Ascending aorta (tissue), 2 donors: ENCODE results near the gene SPEN. TPM values are rescaled to one million over a fixed set of nuclear protein-coding genes. Genes with fewer than 3 reads are reported as not detected.

Source experiments
- DNase-seq, 2 donors: peaks; one replicate each; pipeline ENCODE4 v3.0.0-alpha.2; 2019; ENCODE audit warnings: low spot score in 2 of 2
- H3K27ac ChIP-seq, 2 donors: fragments of 200-600 bp; sonication (generic); one replicate each; pipeline ENCODE4 v1.5.1; 2016 to 2017; ENCODE audit warnings: mild to moderate bottlenecking in 1 of 2
- H3K27me3 ChIP-seq: fragments of 200-600 bp; sonication (generic); one replicate; pipeline ENCODE4 v1.5.1; 2017
- H3K36me3 ChIP-seq, 2 donors: fragments of 200-600 bp; sonication (generic); one replicate each; pipeline ENCODE4 v1.5.1; 2016
- H3K4me1 ChIP-seq, 2 donors: fragments of 200-600 bp; sonication (generic); one replicate each; pipeline ENCODE4 v1.5.1; 2016 to 2017; ENCODE audit warnings: mild to moderate bottlenecking in 1 of 2
- H3K4me3 ChIP-seq, 2 donors: fragments of 200-600 bp; sonication (generic); one replicate each; pipeline ENCODE4 v1.5.1; 2016 to 2017; ENCODE audit warnings: mild to moderate bottlenecking in 1 of 2
- H3K9me3 ChIP-seq, 2 donors: fragments of 200-600 bp; sonication (generic); one replicate each; pipeline ENCODE4 v1.5.1; 2016
- intact Hi-C: fragments of 100-400 bp; cut with DNase I; formaldehyde crosslinking; loops from one replicate; pipeline ENCODE4 v1.15.1; 2023
- total RNA-seq: library from RNA; depleted of rRNA; stranded (reverse); fragments of >200 nt; gene quantifications from one replicate; pipeline ENCODE4 v1.1.0, GENCODE V29; 2016
- TF ChIP-seq, protein P1 (sequence below), 3 experiments: fragments of 200-600 bp in 2 of 3; fragments of 450-650 bp in 1 of 3; sonication (generic) in 2 of 3; IDR thresholded peaks; one replicate each; pipeline ENCODE4 v1.5.1; 2016 to 2019; ENCODE audit warnings: antibody characterized with exemption in 3 of 3, mild to moderate bottlenecking in 1 of 3, moderate library complexity in 1 of 3

The SPEN gene
- total RNA-seq, 1 donor from 2014 or later, result 53.9 TPM

DNA sequence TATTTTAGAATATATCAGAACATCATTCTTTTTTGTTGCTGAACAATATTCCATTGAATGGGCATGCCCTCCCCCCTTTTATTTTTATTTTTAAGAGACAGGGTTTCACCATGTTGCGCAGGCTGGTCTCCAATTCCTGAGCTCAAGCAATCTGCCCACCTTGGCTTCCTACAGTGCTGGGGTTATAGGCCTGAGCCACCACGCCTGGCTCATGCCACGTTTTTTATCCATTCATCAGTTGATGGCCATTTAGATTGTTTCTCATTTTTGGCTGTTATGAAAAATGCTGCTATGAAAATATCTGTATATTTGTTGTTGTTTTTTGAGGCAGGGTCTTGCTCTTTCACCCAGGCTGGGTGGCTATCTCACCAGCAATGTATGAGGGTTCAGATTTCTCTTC, 19.8 kb downstream of the SPEN start:
- H3K4me1 ChIP-seq, result peaks cover 3 to 31% of the 10 kb centered on the region in 2 donors
- no peak for DNase-seq
- H3K4me3 ChIP-seq, result no peak overlapping the region
- TF ChIP-seq, protein P1, sequence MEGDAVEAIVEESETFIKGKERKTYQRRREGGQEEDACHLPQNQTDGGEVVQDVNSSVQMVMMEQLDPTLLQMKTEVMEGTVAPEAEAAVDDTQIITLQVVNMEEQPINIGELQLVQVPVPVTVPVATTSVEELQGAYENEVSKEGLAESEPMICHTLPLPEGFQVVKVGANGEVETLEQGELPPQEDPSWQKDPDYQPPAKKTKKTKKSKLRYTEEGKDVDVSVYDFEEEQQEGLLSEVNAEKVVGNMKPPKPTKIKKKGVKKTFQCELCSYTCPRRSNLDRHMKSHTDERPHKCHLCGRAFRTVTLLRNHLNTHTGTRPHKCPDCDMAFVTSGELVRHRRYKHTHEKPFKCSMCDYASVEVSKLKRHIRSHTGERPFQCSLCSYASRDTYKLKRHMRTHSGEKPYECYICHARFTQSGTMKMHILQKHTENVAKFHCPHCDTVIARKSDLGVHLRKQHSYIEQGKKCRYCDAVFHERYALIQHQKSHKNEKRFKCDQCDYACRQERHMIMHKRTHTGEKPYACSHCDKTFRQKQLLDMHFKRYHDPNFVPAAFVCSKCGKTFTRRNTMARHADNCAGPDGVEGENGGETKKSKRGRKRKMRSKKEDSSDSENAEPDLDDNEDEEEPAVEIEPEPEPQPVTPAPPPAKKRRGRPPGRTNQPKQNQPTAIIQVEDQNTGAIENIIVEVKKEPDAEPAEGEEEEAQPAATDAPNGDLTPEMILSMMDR (IDR thresholded peaks at IDR 0.05), result no peak
- H3K36me3 ChIP-seq, result no peaks in the 10 kb centered on the region
- intact Hi-C loops, result loop anchor here (5.0 kb wide), 1 partner anchor 45 kb away; no protein-coding TSS in a partner anchor
- H3K9me3 ChIP-seq, result no peaks in the 10 kb centered on the region
- no peaks in the 10 kb centered on the region for H3K27me3 ChIP-seq
- no peak overlapping the region for H3K27ac ChIP-seq

DNA sequence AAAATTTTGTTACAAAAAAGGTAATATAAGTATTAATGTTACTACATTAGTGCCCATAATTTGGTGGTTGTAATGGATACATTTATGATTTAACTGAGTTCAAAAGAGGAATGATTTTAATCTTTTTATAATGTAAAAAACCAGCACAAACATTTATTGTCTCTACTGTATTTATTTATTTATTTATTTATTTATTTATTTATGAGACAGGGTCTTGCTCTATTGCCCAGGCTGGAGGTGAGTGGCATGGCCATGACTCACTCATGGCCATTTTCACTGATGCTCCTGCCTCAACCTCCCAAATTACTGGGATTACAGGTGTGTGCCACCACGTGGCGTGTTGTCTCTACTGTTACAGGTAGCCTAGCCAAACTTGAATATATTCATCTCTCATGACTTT, 21.9 kb downstream of the SPEN start:
- H3K9me3 ChIP-seq, result no peaks in the 10 kb centered on the region
- intact Hi-C loops, result loop anchor here (5.0 kb wide), 1 partner anchor 47 kb away; no protein-coding TSS in a partner anchor
- TF ChIP-seq, protein P1 (IDR thresholded peaks at IDR 0.05), result no peak
- H3K36me3 ChIP-seq, result peaks cover 4 to 16% of the 10 kb centered on the region in 2 donors
- no peak overlapping the region for H3K27ac ChIP-seq
- DNase-seq, result no peak
- H3K4me3 ChIP-seq, result no peak overlapping the region
- H3K27me3 ChIP-seq, result no peaks in the 10 kb centered on the region
- peaks cover 3 to 32% of the 10 kb centered on the region in 2 donors for H3K4me1 ChIP-seq

DNA sequence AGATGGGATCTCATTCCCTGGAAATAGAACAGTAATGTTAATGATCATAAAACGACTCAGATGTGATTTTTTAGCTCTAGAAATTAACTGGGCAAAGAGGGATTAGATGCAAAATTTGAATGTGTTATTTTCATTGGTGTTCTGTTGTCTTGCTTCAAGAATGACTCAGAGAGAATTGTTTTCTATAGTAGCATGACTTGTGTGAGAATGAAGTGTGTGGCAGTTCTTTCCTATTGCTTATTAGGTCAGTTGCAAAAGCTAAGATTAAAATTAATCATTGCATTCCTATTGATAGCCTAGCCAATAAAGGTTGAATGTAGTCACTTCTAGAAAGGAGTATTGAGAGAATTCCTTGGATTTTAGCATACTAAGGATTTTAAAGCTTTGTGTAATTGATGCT, 22.9 kb downstream of the SPEN start:
- intact Hi-C loops, result no loop called here
- Histone ChIP-seq H3K4me3 (no peak overlapping the region), H3K4me1 (peaks cover 3 to 31% of the 10 kb centered on the region in 2 donors), H3K27ac (no peak overlapping the region), H3K9me3 (no peaks in the 10 kb centered on the region), H3K36me3 (peaks cover 4 to 16% of the 10 kb centered on the region in 2 donors), H3K27me3 (no peaks in the 10 kb centered on the region)
- no peak for DNase-seq
- TF ChIP-seq, protein P1 (IDR thresholded peaks at IDR 0.05), result no peak

DNA sequence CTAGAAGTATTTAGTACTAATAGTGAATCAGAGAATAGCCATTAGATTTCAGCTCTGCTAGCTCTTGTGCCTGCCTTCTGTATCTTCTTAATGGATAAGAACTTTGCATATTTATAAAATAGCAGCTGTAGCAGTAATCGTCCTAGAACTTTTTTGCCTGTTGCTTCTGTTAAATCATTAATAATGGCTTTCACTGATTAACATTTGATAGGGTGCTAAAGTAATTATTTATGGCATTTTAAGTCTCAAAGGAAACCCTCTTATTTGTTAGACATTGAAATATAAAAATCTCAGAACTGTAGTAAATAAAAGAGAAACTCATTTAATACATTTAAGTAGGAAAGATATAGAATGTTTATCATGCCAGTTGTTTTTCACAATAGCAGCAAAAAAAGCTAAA, 27.0 kb downstream of the SPEN start:
- peaks cover 3 to 33% of the 10 kb centered on the region in 2 donors for H3K4me1 ChIP-seq
- H3K4me3 ChIP-seq, result peak overlapping the region in 1 of 2 donors; percentile 22
- H3K36me3 ChIP-seq, result peaks cover 15 to 30% of the 10 kb centered on the region in 2 donors
- no peaks in the 10 kb centered on the region for H3K27me3 ChIP-seq
- intact Hi-C loops, result no loop called here
- no peaks in the 10 kb centered on the region for H3K9me3 ChIP-seq
- DNase-seq, result no peak
- TF ChIP-seq, protein P1 (IDR thresholded peaks at IDR 0.05), result no peak
- no peak overlapping the region for H3K27ac ChIP-seq

DNA sequence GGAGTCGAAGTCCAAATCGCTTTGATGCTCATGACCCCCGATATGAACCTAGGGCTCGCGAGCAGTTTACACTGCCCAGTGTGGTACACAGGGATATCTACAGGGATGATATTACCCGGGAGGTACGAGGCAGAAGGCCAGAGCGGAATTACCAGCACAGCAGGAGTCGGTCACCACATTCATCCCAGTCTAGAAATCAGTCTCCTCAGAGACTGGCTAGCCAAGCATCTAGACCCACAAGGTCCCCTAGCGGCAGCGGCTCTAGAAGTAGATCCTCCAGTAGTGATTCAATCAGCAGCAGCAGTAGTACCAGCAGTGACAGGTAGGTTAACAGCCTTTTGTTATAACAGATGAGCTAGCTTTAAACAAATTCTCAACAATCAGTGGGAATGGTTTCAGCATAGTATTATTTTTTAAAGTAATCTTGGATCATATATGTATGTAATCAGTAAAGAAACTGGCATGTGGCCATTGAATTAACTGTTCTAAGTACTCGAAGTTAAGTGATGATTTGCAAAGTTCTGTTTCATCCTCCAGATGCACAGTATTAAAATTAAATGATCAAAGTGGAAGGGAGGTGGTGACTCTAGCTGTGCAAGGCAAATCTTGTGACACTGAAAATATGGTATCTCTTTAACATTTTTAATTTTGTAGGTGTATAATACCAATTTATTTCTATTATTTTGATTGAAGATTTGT, 29.0 kb downstream of the SPEN start:
- peaks cover 15 to 30% of the 10 kb centered on the region in 2 donors for H3K36me3 ChIP-seq
- intact Hi-C loops, result no loop called here
- no peak overlapping the region for H3K4me3 ChIP-seq
- H3K27me3 ChIP-seq, result no peaks in the 10 kb centered on the region
- H3K27ac ChIP-seq, result no peak overlapping the region
- peaks cover 0 to 19% of the 10 kb centered on the region in 2 donors for H3K4me1 ChIP-seq
- H3K9me3 ChIP-seq, result no peaks in the 10 kb centered on the region
- TF ChIP-seq, protein P1 (IDR thresholded peaks at IDR 0.05), result no peak
- no peak for DNase-seq
